HepG2 (cell line): Measurements from ENCODE around the gene MYO1B. TPM values are rescaled to one million over a fixed set of nuclear protein-coding genes. Genes with fewer than 3 reads are reported as not detected.

Source experiments
- ATAC-seq: fragments of 200-7000 bp; cut with Tn5 transposase; 3 replicates; pipeline ENCODE4 v1.9.1; 2020; ENCODE audit warnings: mild to moderate bottlenecking, moderate library complexity
- BruUV-seq: library from RNA; stranded (reverse); fragments of 400-500 nt; replicated peaks from 2 replicates; lab custom pipeline; 2021; lab: Mats Ljungman, UMichigan
- CTCF ChIA-PET: fragments of 300-600 bp; formaldehyde crosslinking; extraction: SDS; loops from one replicate; lab custom pipeline; 2021; ENCODE audit warnings: low total read pairs, inconsistent platforms, low intra/inter-chr PET ratio; lab: Yijun Ruan, JAX
- POLR2A ChIA-PET: fragments of 350-600 bp; sonication (Branson Sonifier 250); formaldehyde crosslinking; loops from one replicate; lab custom pipeline; 2020; ENCODE audit warnings: antibody characterized with exemption, inconsistent platforms; lab: Yijun Ruan, JAX
- DNase-seq: peaks from one replicate; pipeline ENCODE4 v3.0.0-alpha.2; 2015; ENCODE audit warnings: low spot score
- FAIRE-seq: peaks from 3 replicates; lab custom pipeline; 2011; peaks lifted over from hg19 to GRCh38; lab: Jason Lieb, UNC
- H2AFZ ChIP-seq: one replicate; pipeline ENCODE4 v1.6.1; 2011; ENCODE audit warnings: low read length, inconsistent platforms
- H3K27ac ChIP-seq: fragments of 300-600 bp; 3 replicates; pipeline ENCODE4 v1.8.0; 2011; ENCODE audit warnings: mixed run types, mild to moderate bottlenecking, mixed read lengths, low read length, inconsistent platforms; ENCODE audit not compliant: insufficient read depth; ENCODE audit errors: extremely low read length
- H3K27me3 ChIP-seq, 2 experiments: fragments of 200-600 bp in 1 of 2; 2 replicates in 1 of 2; 3 replicates in 1 of 2; pipeline versions ENCODE4 v1.6.0 to v1.8.0; 2011; ENCODE audit warnings: low read length in 2 of 2, mild to moderate bottlenecking in 2 of 2, moderate library complexity in 2 of 2, inconsistent platforms in 1 of 2; ENCODE audit not compliant: insufficient read depth in 2 of 2, control insufficient read depth in 1 of 2
- H3K36me3 ChIP-seq, 2 experiments: fragments of 200-600 bp in 1 of 2; replicated peaks in 1 of 2; 2 replicates in 1 of 2; 3 replicates in 1 of 2; pipeline versions ENCODE4 v1.5.1 to v1.8.0; 2011; ENCODE audit warnings: low read length in 2 of 2, inconsistent platforms in 1 of 2; ENCODE audit not compliant: insufficient read depth in 2 of 2, control insufficient read depth in 1 of 2
- H3K4me1 ChIP-seq: 2 replicates; pipeline ENCODE4 v1.5.1; 2012; ENCODE audit warnings: low read length, inconsistent platforms; ENCODE audit not compliant: insufficient read depth
- H3K4me2 ChIP-seq: 2 replicates; pipeline ENCODE4 v1.6.0; 2011; ENCODE audit warnings: low read depth, low read length, inconsistent platforms
- H3K4me3 ChIP-seq, 3 experiments: fragments of 200-600 bp in 1 of 3; sonication (generic), shearing (Covaris generic) in 1 of 3; replicated peaks in 1 of 3; 2 replicates each; pipeline ENCODE4 v1.5.1; 2011 to 2016; ENCODE audit warnings: low read length in 3 of 3, inconsistent platforms in 2 of 3, low read depth in 2 of 3, mild to moderate bottlenecking in 2 of 3, control low read depth in 1 of 3, mixed read lengths in 1 of 3; ENCODE audit not compliant: insufficient read depth in 1 of 3
- H3K79me2 ChIP-seq: one replicate; pipeline ENCODE4 v1.6.1; 2011; ENCODE audit warnings: low read length, inconsistent platforms; ENCODE audit not compliant: insufficient read depth
- H3K9ac ChIP-seq: 2 replicates; pipeline ENCODE4 v1.6.0; 2011; ENCODE audit warnings: mild to moderate bottlenecking, low read depth, low read length, inconsistent platforms; ENCODE audit not compliant: insufficient read depth
- H3K9me3 ChIP-seq: 2 replicates; pipeline ENCODE4 v1.5.1; 2012; ENCODE audit warnings: mild to moderate bottlenecking, low read length
- H4K20me1 ChIP-seq: 2 replicates; pipeline ENCODE4 v1.6.0; 2011; ENCODE audit warnings: inconsistent platforms, mild to moderate bottlenecking, low read length, moderate library complexity; ENCODE audit not compliant: insufficient read depth
- DR1 ChIP-seq: sonication (generic); formaldehyde crosslinking; IDR thresholded peaks from 2 replicates; pipeline ENCODE4 v1.8.0; 2021; ENCODE audit warnings: mild to moderate bottlenecking, missing genetic modification reagents, inconsistent platforms
- MED13 ChIP-seq: sonication (generic); formaldehyde crosslinking; IDR thresholded peaks from 2 replicates; pipeline ENCODE4 v1.5.0; 2020; ENCODE audit warnings: missing genetic modification reagents
- MEF2D ChIP-seq: sonication (generic); formaldehyde crosslinking; IDR thresholded peaks from 2 replicates; pipeline ENCODE4 v1.5.1; 2020; ENCODE audit warnings: mild to moderate bottlenecking, missing genetic modification reagents
- PHF5A ChIP-seq: IDR thresholded peaks from one replicate; pipeline ENCODE4 v1.6.1; 2018; ENCODE audit warnings: low read depth, missing genetic modification reagents; ENCODE audit not compliant: unreplicated experiment
- RBFOX2 ChIP-seq: fragments of 200-400 bp; formaldehyde crosslinking; IDR thresholded peaks from 2 replicates; pipeline ENCODE4 v1.6.1; 2017; ENCODE audit warnings: low read depth, mild to moderate bottlenecking, low read length
- ZNF574 ChIP-seq: sonication (generic); formaldehyde crosslinking; IDR thresholded peaks from 2 replicates; pipeline ENCODE4 v1.4.0; 2020; ENCODE audit warnings: missing genetic modification reagents
- ZNF687 ChIP-seq: sonication (generic); formaldehyde crosslinking; IDR thresholded peaks from 2 replicates; pipeline ENCODE4 v1.5.1; 2020; ENCODE audit warnings: mild to moderate bottlenecking, missing genetic modification reagents, moderate library complexity
- ZNF776 ChIP-seq: sonication (generic); formaldehyde crosslinking; IDR thresholded peaks from 2 replicates; pipeline ENCODE4 v1.4.0; 2020; ENCODE audit warnings: mild to moderate bottlenecking, missing genetic modification reagents
- in situ Hi-C: cut with HindIII; loops from 2 replicates; pipeline ENCODE4 v1.10.0; 2017; ENCODE audit warnings: low pct_unique_long_range_greater_than_20kb; ENCODE audit not compliant: extremely low pct_ligation_motif_present
- intact Hi-C: fragments of 100-400 bp; cut with micrococcal nuclease; formaldehyde crosslinking; loops from one replicate; pipeline ENCODE4 v1.10.0; 2022; ENCODE audit not compliant: unreplicated experiment
- polyA plus RNA-seq, 8 experiments: library from polyadenylated mRNA; depleted of rRNA in 3 of 8; stranded (reverse) in 7 of 8; unstranded in 1 of 8; fragments of >200 nt; fragmentation: Illumina TruSeq in 4 of 8; extraction: Trizol in 4 of 8; gene quantifications; 2 replicates each; pipeline versions ENCODE4 v1.2.1 to v1.2.3, GENCODE V29; 2011 to 2016; ENCODE audit warnings: low read depth in 4 of 8, missing spikeins in 1 of 8, mixed read lengths in 1 of 8; ENCODE audit not compliant: insufficient read depth in 1 of 8
- total RNA-seq, 5 experiments: library from RNA; depleted of rRNA; stranded (reverse); fragments of >200 nt; fragmentation: Illumina TruSeq; extraction: Trizol; gene quantifications; 2 replicates each; pipeline ENCODE4 v1.2.3, GENCODE V29; 2016; ENCODE audit warnings: low read depth in 1 of 5
- TF ChIP-seq, protein P1 (sequence below): sonication (generic); formaldehyde crosslinking; IDR thresholded peaks from 2 replicates; pipeline ENCODE4 v1.5.0; 2020; ENCODE audit warnings: missing genetic modification reagents, mild to moderate bottlenecking, borderline replicate concordance
- TF ChIP-seq, protein P2 (sequence below): sonication (generic); formaldehyde crosslinking; conservative IDR thresholded peaks from 2 replicates; pipeline ENCODE4 v1.4.0; 2020; ENCODE audit warnings: missing genetic modification reagents

Gene MYO1B
- total and polyA plus RNA-seq, 2 of the 13 experiments (the other 11 are each of a cell fraction or from before 2014, with no cell fraction given) = 36.9 to 89.8 TPM

DNA sequence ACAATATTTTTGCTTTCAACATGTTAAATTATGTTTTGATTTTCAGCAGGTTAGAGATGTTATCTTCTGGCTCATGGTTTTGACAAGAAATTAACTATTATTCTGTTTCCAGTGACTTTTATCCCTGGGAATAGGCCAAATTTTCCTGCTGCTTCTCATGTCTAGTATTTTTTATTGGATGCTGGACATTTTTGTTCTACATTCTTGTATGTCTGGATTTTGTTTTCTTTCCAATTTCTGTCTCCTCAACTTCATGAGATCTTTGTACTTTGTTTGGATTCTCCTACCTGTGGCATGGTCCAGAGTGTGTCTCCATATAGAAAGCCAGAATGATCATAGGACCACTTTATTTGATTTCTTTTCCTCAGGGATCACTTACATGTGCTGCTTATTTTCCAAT, 33.1 kb upstream of the MYO1B start (continued):
- TF ChIP-seq ZNF574 (CRISPR knock-in tag) = no peak

GRCh38 chr2:191213333-191213732, 31.9 kb upstream of the MYO1B start:
- H2AFZ ChIP-seq = no peak overlapping the region
- H3K27ac ChIP-seq = no peak overlapping the region
- ChIA-PET POLR2A (no interaction called here), CTCF (no interaction called here)
- peaks cover 10% of the 10 kb centered on the region for H3K4me1 ChIP-seq
- no peak for FAIRE-seq
- H3K36me3 ChIP-seq = no peaks in the 10 kb centered on the region
- intact Hi-C loops = no loop called here
- H3K4me2 ChIP-seq = no peak overlapping the region
- H3K9me3 ChIP-seq = peaks cover 6% of the 10 kb centered on the region; the same call in 1 of the 2 replicates
- H3K27me3 ChIP-seq = no peaks in the 10 kb centered on the region
- H4K20me1 ChIP-seq = no peaks in the 10 kb centered on the region
- ATAC-seq = no peak
- in situ Hi-C loops = no loop called here
- BruUV-seq = no TSS peak
- no peak for DNase-seq
- H3K4me3 ChIP-seq = no peak overlapping the region
- no peak overlapping the region for H3K9ac ChIP-seq
- H3K79me2 ChIP-seq = no peaks in the 10 kb centered on the region
- TF ChIP-seq RBFOX2 = no peak
- TF ChIP-seq, protein P1, sequence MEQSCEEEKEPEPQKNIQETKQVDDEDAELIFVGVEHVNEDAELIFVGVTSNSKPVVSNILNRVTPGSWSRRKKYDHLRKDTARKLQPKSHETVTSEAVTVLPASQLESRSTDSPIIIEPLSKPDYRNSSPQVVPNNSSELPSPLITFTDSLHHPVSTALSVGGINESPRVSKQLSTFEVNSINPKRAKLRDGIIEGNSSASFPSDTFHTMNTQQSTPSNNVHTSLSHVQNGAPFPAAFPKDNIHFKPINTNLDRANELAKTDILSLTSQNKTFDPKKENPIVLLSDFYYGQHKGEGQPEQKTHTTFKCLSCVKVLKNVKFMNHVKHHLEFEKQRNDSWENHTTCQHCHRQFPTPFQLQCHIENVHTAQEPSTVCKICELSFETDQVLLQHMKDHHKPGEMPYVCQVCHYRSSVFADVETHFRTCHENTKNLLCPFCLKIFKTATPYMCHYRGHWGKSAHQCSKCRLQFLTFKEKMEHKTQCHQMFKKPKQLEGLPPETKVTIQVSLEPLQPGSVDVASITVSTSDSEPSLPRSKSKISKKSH = no peak
- TF ChIP-seq DR1 (CRISPR knock-in tag) = no peak
- TF ChIP-seq ZNF687 (CRISPR knock-in tag) = no peak
- TF ChIP-seq PHF5A (CRISPR knock-in tag) = no peak
- no peak for TF ChIP-seq MED13 (CRISPR knock-in tag)
- TF ChIP-seq MEF2D = no peak
- no peak for TF ChIP-seq ZNF776 (CRISPR knock-in tag)
- TF ChIP-seq, protein P2, sequence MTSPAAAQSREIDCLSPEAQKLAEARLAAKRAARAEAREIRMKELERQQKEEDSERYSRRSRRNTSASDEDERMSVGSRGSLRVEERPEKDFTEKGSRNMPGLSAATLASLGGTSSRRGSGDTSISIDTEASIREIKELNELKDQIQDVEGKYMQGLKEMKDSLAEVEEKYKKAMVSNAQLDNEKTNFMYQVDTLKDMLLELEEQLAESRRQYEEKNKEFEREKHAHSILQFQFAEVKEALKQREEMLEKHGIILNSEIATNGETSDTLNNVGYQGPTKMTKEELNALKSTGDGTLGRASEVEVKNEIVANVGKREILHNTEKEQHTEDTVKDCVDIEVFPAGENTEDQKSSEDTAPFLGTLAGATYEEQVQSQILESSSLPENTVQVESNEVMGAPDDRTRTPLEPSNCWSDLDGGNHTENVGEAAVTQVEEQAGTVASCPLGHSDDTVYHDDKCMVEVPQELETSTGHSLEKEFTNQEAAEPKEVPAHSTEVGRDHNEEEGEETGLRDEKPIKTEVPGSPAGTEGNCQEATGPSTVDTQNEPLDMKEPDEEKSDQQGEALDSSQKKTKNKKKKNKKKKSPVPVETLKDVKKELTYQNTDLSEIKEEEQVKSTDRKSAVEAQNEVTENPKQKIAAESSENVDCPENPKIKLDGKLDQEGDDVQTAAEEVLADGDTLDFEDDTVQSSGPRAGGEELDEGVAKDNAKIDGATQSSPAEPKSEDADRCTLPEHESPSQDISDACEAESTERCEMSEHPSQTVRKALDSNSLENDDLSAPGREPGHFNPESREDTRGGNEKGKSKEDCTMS (CRISPR knock-in tag) = no peak
